Measurements from ENCODE around the gene SORL1. TPM values are rescaled to one million over a fixed set of nuclear protein-coding genes. Genes with fewer than 3 reads are reported as not detected.

The SORL1 gene
- total and polyA plus RNA-seq, 2 of the 13 experiments (the other 11 are each of a cell fraction or from before 2014, with no cell fraction given): 21.3 to 148 TPM

- no peak overlapping the region for H3K9ac ChIP-seq (ENCODE audit: insufficient read depth, low read depth, low read length)
- no peaks in the 10 kb centered on the region for H3K9me3 ChIP-seq (ENCODE audit: low read length)
- DNase-seq (ENCODE audit: low spot score) (no peak), FAIRE-seq (no peak), ATAC-seq (no peak; the same call in 2 of the 3 replicates)
- peaks cover 5% of the 10 kb centered on the region; the same call in 1 of the 2 replicates for H4K20me1 ChIP-seq (ENCODE audit: insufficient read depth, low read length)
- no peak overlapping the region for H3K4me3 ChIP-seq (replicated peaks in 1 of 3; ENCODE audit: insufficient read depth in 1 of 3, low read depth in 2 of 3, low read length in 3 of 3)
- H3K4me1 ChIP-seq (ENCODE audit: insufficient read depth, low read length): no peaks in the 10 kb centered on the region
- in situ Hi-C loops (cut with HindIII; ENCODE audit: extremely low pct_ligation_motif_present, low pct_unique_long_range_greater_than_20kb): no loop called here
- no peak overlapping the region for H3K4me2 ChIP-seq (ENCODE audit: low read depth, low read length)
- H2AFZ ChIP-seq (ENCODE audit: low read length): no peak overlapping the region
- no TSS peak for BruUV-seq (replicated peaks)
- WGBS (ENCODE audit: low lambda C conversion rate): 7% methylated on average over 2 of the region's 2 CpGs
- CTCF ChIA-PET (ENCODE audit: low intra/inter-chr PET ratio, low total read pairs): no interaction called here
- H3K79me2 ChIP-seq (ENCODE audit: insufficient read depth, low read length): no peaks in the 10 kb centered on the region
- H3K36me3 ChIP-seq (replicated peaks in 1 of 2; ENCODE audit: control insufficient read depth in 1 of 2, insufficient read depth in 2 of 2, low read length in 2 of 2): peaks cover 22 to 75% of the 10 kb centered on the region in 2 experiments
- no peak for TF ChIP-seq SOX5 (CRISPR knock-in tag; IDR thresholded peaks at IDR 0.05; ENCODE audit: borderline replicate concordance)
- H3K27ac ChIP-seq (ENCODE audit: extremely low read length, insufficient read depth, low read length): no peak overlapping the region
- POLR2A ChIA-PET: interaction anchor here (1.3 kb wide), 1 partner anchor 40 kb away, joined by 3 read pairs; no protein-coding TSS in a partner anchor
- H3K27me3 ChIP-seq (ENCODE audit: control insufficient read depth in 1 of 2, insufficient read depth in 2 of 2, low read length in 2 of 2): no peaks in the 10 kb centered on the region
- intact Hi-C loops (cut with micrococcal nuclease; ENCODE audit: unreplicated experiment): no loop called here
Observed at GRCh38 chr11:121499405-121499804, 47.3 kb downstream of the SORL1 start.

- intact Hi-C loops (cut with micrococcal nuclease; ENCODE audit: unreplicated experiment): no loop called here
- H3K9me3 ChIP-seq (ENCODE audit: low read length): no peaks in the 10 kb centered on the region
- FAIRE-seq (no peak), ATAC-seq (no peak), DNase-seq (ENCODE audit: low spot score) (no peak)
- peaks cover 19 to 66% of the 10 kb centered on the region in 2 experiments for H3K36me3 ChIP-seq (replicated peaks in 1 of 2; ENCODE audit: control insufficient read depth in 1 of 2, insufficient read depth in 2 of 2, low read length in 2 of 2)
- H3K9ac ChIP-seq (ENCODE audit: insufficient read depth, low read depth, low read length): no peak overlapping the region
- in situ Hi-C loops (cut with HindIII; ENCODE audit: extremely low pct_ligation_motif_present, low pct_unique_long_range_greater_than_20kb): no loop called here
- H3K4me3 ChIP-seq (replicated peaks in 1 of 3; ENCODE audit: insufficient read depth in 1 of 3, low read depth in 2 of 3, low read length in 3 of 3): no peak overlapping the region
- ChIA-PET CTCF (ENCODE audit: low intra/inter-chr PET ratio, low total read pairs) (no interaction called here), POLR2A (no interaction called here)
- no peaks in the 10 kb centered on the region for H3K4me1 ChIP-seq (ENCODE audit: insufficient read depth, low read length)
- no peak overlapping the region for H2AFZ ChIP-seq (ENCODE audit: low read length)
- 92% methylated on average over 2 of the region's 2 CpGs for WGBS (ENCODE audit: low lambda C conversion rate)
- H3K4me2 ChIP-seq (ENCODE audit: low read depth, low read length): no peak overlapping the region
- TF ChIP-seq ZNF670 (CRISPR knock-in tag; IDR thresholded peaks at IDR 0.05; ENCODE audit: borderline replicate concordance): no peak
- no peak for TF ChIP-seq JUND (CRISPR knock-in tag; IDR thresholded peaks at IDR 0.05)
- no peak for TF ChIP-seq ZNF496 (CRISPR knock-in tag; IDR thresholded peaks at IDR 0.05; ENCODE audit: insufficient replicate concordance)
- TF ChIP-seq DZIP1 (CRISPR knock-in tag; IDR thresholded peaks at IDR 0.05): no peak
- no peak for TF ChIP-seq DRAP1 (CRISPR knock-in tag; IDR thresholded peaks at IDR 0.05)
- no peak for TF ChIP-seq ZC3H13 (CRISPR knock-in tag; IDR thresholded peaks at IDR 0.05)
- TF ChIP-seq MED8 (CRISPR knock-in tag; IDR thresholded peaks at IDR 0.05; ENCODE audit: insufficient replicate concordance): no peak
- no peak for TF ChIP-seq ZNF570 (CRISPR knock-in tag; IDR thresholded peaks at IDR 0.05; ENCODE audit: borderline replicate concordance)
- no peaks in the 10 kb centered on the region for H3K27me3 ChIP-seq (ENCODE audit: control insufficient read depth in 1 of 2, insufficient read depth in 2 of 2, low read length in 2 of 2)
- H3K27ac ChIP-seq (ENCODE audit: extremely low read length, insufficient read depth, low read length): no peak overlapping the region
- H3K79me2 ChIP-seq (ENCODE audit: insufficient read depth, low read length): no peaks in the 10 kb centered on the region
- no peaks in the 10 kb centered on the region; the same call in 1 of the 2 replicates for H4K20me1 ChIP-seq (ENCODE audit: insufficient read depth, low read length)
- no TSS peak for BruUV-seq (replicated peaks)
Observed at GRCh38 chr11:121500275-121500674, 48.2 kb downstream of the SORL1 start.

All from HepG2 (cell line).